Stimulated activated CD8-positive, alpha-beta memory T cell treated with anti-CD3 and anti-CD28 coated beads, Interleukin-2, amount 100 ng/mL, for 48 hours (primary cell): ENCODE results near the gene REN.

Experiments used
- DNase-seq, 2 donors: peaks; one replicate each; pipeline ENCODE4 v3.0.0-alpha.2; 2020; ENCODE audit warnings: low read depth in 2 of 2

Gene REN

GRCh38 chr1:204154568-204155255 lies 11.4 kb downstream of the REN start:
- DNase-seq = no peak

GRCh38 chr1:204153667-204154066 lies 12.5 kb downstream of the REN start:
- no peak for DNase-seq

- no peak for DNase-seq
These were observed 13.7 kb downstream of the REN start for GRCh38 chr1:204152310-204153044.

GRCh38 chr1:204151552-204152309 lies 14.4 kb downstream of the REN start, which contains the start of gene ETNK2:
Gene ETNK2 (minus strand): TSS chr1:204152044. CDS start chr1:204151852, 192 bp downstream.
- peak; percentile 21 to 27 for DNase-seq

- DNase-seq = no peak
These were observed 15.2 kb downstream of the REN start for GRCh38 chr1:204150702-204151551.

GRCh38 chr1:204149635-204150565 lies 16.2 kb downstream of the REN start:
- DNase-seq = no peak

- no peak for DNase-seq
These were observed 17.0 kb downstream of the REN start for GRCh38 chr1:204149107-204149506.

- no peak for DNase-seq
These were observed 18.4 kb downstream of the REN start for GRCh38 chr1:204147406-204148383.

- DNase-seq = no peak
These were observed 19.2 kb downstream of the REN start for GRCh38 chr1:204146965-204147364.

- DNase-seq = no peak
These were observed 19.8 kb downstream of the REN start for GRCh38 chr1:204146309-204146708.

- no peak for DNase-seq
These were observed 21.1 kb downstream of the REN start for GRCh38 chr1:204145033-204145504.

- DNase-seq = no peak
These were observed 22.7 kb downstream of the REN start for GRCh38 chr1:204143276-204144041.

GRCh38 chr1:204142032-204142974 lies 23.8 kb downstream of the REN start:
- DNase-seq = no peak

GRCh38 chr1:204141131-204141530 lies 25.0 kb downstream of the REN start:
- DNase-seq = no peak

GRCh38 chr1:204139952-204140351 lies 26.2 kb downstream of the REN start:
- no peak for DNase-seq

- no peak for DNase-seq
These were observed 27.0 kb downstream of the REN start for GRCh38 chr1:204139088-204139487.

GRCh38 chr1:204136814-204137213 lies 29.3 kb downstream of the REN start:
- no peak for DNase-seq
